Gastroesophageal sphincter (tissue), 4 donors: ENCODE measurements around the gene TNK1. TPM values are rescaled to one million over a fixed set of nuclear protein-coding genes. Genes with fewer than 3 reads are reported as not detected.

ENCODE experiments used
- ATAC-seq: fragments of 150-250 bp; one replicate; pipeline ENCODE4 v1.9.1; 2016; ENCODE audit warnings: mild to moderate bottlenecking, moderate library complexity
- H3K27ac ChIP-seq, 4 donors: fragments of 200-600 bp; sonication (generic) in 3 of 4; 1 replicate in 3 of 4; 2 replicates in 1 of 4; pipeline ENCODE4 v1.5.1; 2016 to 2019
- H3K27me3 ChIP-seq: fragments of 200-600 bp; sonication (generic); one replicate; pipeline ENCODE4 v1.5.1; 2019
- H3K36me3 ChIP-seq, 2 donors: fragments of 200-600 bp; sonication (generic); one replicate each; pipeline ENCODE4 v1.5.1; 2019; ENCODE audit warnings: control low read depth in 1 of 2
- H3K4me1 ChIP-seq, 3 donors: fragments of 200-600 bp; sonication (generic); 1 replicate in 2 of 3; 2 replicates in 1 of 3; pipeline ENCODE4 v1.5.1; 2016 to 2019; ENCODE audit warnings: control low read depth in 2 of 3
- H3K4me3 ChIP-seq, 2 donors: fragments of 200-600 bp; sonication (generic); one replicate each; pipeline ENCODE4 v1.5.1; 2019; ENCODE audit warnings: mild to moderate bottlenecking in 1 of 2, moderate library complexity in 1 of 2
- H3K9me3 ChIP-seq, 3 donors: fragments of 200-600 bp; sonication (generic); one replicate each; pipeline ENCODE4 v1.5.1; 2017 to 2019; ENCODE audit warnings: control low read depth in 2 of 3
- CTCF ChIP-seq, 4 experiments: fragments of 200-600 bp in 2 of 4; fragments of 450-650 bp in 2 of 4; sonication (generic) in 1 of 4; IDR thresholded peaks; one replicate each; pipeline ENCODE4 v1.5.1; 2017 to 2019; ENCODE audit warnings: antibody characterized with exemption in 4 of 4, mild to moderate bottlenecking in 2 of 4, moderate library complexity in 2 of 4
- EP300 ChIP-seq: sonication (generic); formaldehyde crosslinking; IDR thresholded peaks from one replicate; pipeline ENCODE4 v1.6.1; 2017; ENCODE audit warnings: antibody characterized with exemption, mild to moderate bottlenecking
- POLR2A ChIP-seq, 2 donors: fragments of 450-650 bp; IDR thresholded peaks; one replicate each; pipeline ENCODE4 v1.6.1; 2017; ENCODE audit warnings: antibody characterized with exemption in 2 of 2, mild to moderate bottlenecking in 2 of 2, moderate library complexity in 1 of 2
- POLR2AphosphoS5 ChIP-seq: sonication (generic); formaldehyde crosslinking; IDR thresholded peaks from one replicate; pipeline ENCODE4 v1.6.1; 2017; ENCODE audit warnings: antibody characterized with exemption
- WGBS, 2 donors: methylation state at CpG; one replicate each; pipeline ENCODE4 v1.1.5; 2018; ENCODE audit warnings: low coverage in 1 of 2; 5-methylcytosine and 5-hydroxymethylcytosine counted together
- total RNA-seq, 4 donors: library from RNA; depleted of rRNA; stranded (reverse); fragments of >200 nt; gene quantifications; one replicate each; pipeline ENCODE4 v1.1.0, GENCODE V29; 2016

Gene TNK1
- total RNA-seq, 4 donors from 2014 or later = 2.0 to 4.4 (median 3.5) TPM

- WGBS, 2 donors = 69% methylated on average over 7 of the region's 58 CpGs; no CpG with 5 or more reads in 1 of the 2 donors
- peaks cover 0 to 31% of the 10 kb centered on the region in 2 donors for H3K36me3 ChIP-seq
- H3K4me1 ChIP-seq = peaks cover 0 to 36% (median 13%) of the 10 kb centered on the region in 3 donors
- H3K4me3 ChIP-seq = no peak overlapping the region
- TF ChIP-seq CTCF (IDR thresholded peaks at IDR 0.05) = no peak
- TF ChIP-seq POLR2A (IDR thresholded peaks at IDR 0.05) = no peak
- no peak for TF ChIP-seq POLR2AphosphoS5
- no peak for TF ChIP-seq EP300
- no peak for ATAC-seq
- no peaks in the 10 kb centered on the region for H3K27me3 ChIP-seq
- H3K9me3 ChIP-seq = no peaks in the 10 kb centered on the region
- no peak overlapping the region for H3K27ac ChIP-seq
These were observed 27.4 kb downstream of the TNK1 start for GRCh38 chr17:7408252-7408727.

GRCh38 chr17:7408863-7409262 is 28.0 kb downstream of the TNK1 start:
- WGBS, 2 donors = 20 to 93% methylated on average over 1 to 3 of the region's 6 CpGs
- Histone ChIP-seq H3K36me3 (peaks cover 0 to 31% of the 10 kb centered on the region in 2 donors), H3K27ac (no peak overlapping the region), H3K9me3 (no peaks in the 10 kb centered on the region), H3K27me3 (no peaks in the 10 kb centered on the region), H3K4me1 (peaks cover 0 to 33% (median 13%) of the 10 kb centered on the region in 3 donors), H3K4me3 (no peak overlapping the region)
- no peak for ATAC-seq
- TF ChIP-seq EP300 = no peak
- TF ChIP-seq CTCF (IDR thresholded peaks at IDR 0.05) = no peak
- TF ChIP-seq POLR2AphosphoS5 = no peak
- TF ChIP-seq POLR2A (IDR thresholded peaks at IDR 0.05) = no peak

GRCh38 chr17:7409716-7410115 is 28.8 kb downstream of the TNK1 start:
- Histone ChIP-seq H3K27ac (no peak overlapping the region), H3K4me3 (no peak overlapping the region), H3K4me1 (peaks cover 0 to 33% (median 13%) of the 10 kb centered on the region in 3 donors), H3K36me3 (peaks cover 0 to 36% of the 10 kb centered on the region in 2 donors), H3K27me3 (no peaks in the 10 kb centered on the region), H3K9me3 (no peaks in the 10 kb centered on the region)
- 85 to 93% methylated on average over 4 to 6 of the region's 6 CpGs for WGBS, 2 donors
- ATAC-seq = no peak
- no peak for TF ChIP-seq POLR2A (IDR thresholded peaks at IDR 0.05)
- TF ChIP-seq POLR2AphosphoS5 = no peak
- no peak for TF ChIP-seq CTCF (IDR thresholded peaks at IDR 0.05)
- no peak for TF ChIP-seq EP300

- H3K27me3 ChIP-seq = no peaks in the 10 kb centered on the region
- peaks cover 0 to 47% of the 10 kb centered on the region in 2 donors for H3K36me3 ChIP-seq
- no peak overlapping the region for H3K27ac ChIP-seq
- H3K9me3 ChIP-seq = no peaks in the 10 kb centered on the region
- 84% methylated on average over 9 of the region's 25 CpGs; no CpG with 5 or more reads in 1 of the 2 donors for WGBS, 2 donors
- H3K4me3 ChIP-seq = no peak overlapping the region
- ATAC-seq = no peak
- no peak for TF ChIP-seq CTCF (IDR thresholded peaks at IDR 0.05)
- no peak for TF ChIP-seq POLR2A (IDR thresholded peaks at IDR 0.05)
- TF ChIP-seq POLR2AphosphoS5 = no peak
- TF ChIP-seq EP300 = no peak
- H3K4me1 ChIP-seq = peaks cover 0 to 23% (median 8%) of the 10 kb centered on the region in 3 donors
These were observed 29.9 kb downstream of the TNK1 start for GRCh38 chr17:7410634-7411426.

GRCh38 chr17:7411427-7411750 is 30.5 kb downstream of the TNK1 start:
- Histone ChIP-seq H3K4me3 (no peak overlapping the region), H3K9me3 (no peaks in the 10 kb centered on the region), H3K4me1 (peaks cover 0 to 17% (median 2%) of the 10 kb centered on the region in 3 donors), H3K27me3 (no peaks in the 10 kb centered on the region), H3K36me3 (peaks cover 0 to 53% of the 10 kb centered on the region in 2 donors), H3K27ac (no peak overlapping the region)
- no peak for ATAC-seq
- WGBS, 2 donors = 83% methylated on average over 3 of the region's 8 CpGs; no CpG with 5 or more reads in 1 of the 2 donors
- TF ChIP-seq POLR2AphosphoS5 = no peak
